HepG2 (cell line): Measurements from ENCODE around the gene SMURF2. TPM values are rescaled to one million over a fixed set of nuclear protein-coding genes. Genes with fewer than 3 reads are reported as not detected.
A peak's percentile ranks its signal among the peaks of the same experiment; 100 is the strongest.

Experiments
- BCL6 ChIP-seq: IDR thresholded peaks from 2 replicates; pipeline ENCODE4 v1.6.1; 2016; ENCODE audit warnings: missing genetic modification reagents, missing compliant biosample characterization
- NCOA1 ChIP-seq: sonication (generic); formaldehyde crosslinking; IDR thresholded peaks from 2 replicates; pipeline ENCODE4 v1.9.0; 2021; ENCODE audit warnings: missing genetic modification reagents
- NR2F6 ChIP-seq, 2 experiments: IDR thresholded peaks; 2 replicates each; pipeline ENCODE4 v1.6.1; 2016; ENCODE audit warnings: antibody characterized with exemption in 1 of 2, mild to moderate bottlenecking in 1 of 2
- SIX4 ChIP-seq: sonication (generic); formaldehyde crosslinking; IDR thresholded peaks from 2 replicates; pipeline ENCODE4 v1.4.0; 2020; ENCODE audit warnings: missing genetic modification reagents
- TOPORS ChIP-seq: sonication (generic); formaldehyde crosslinking; IDR thresholded peaks from 2 replicates; pipeline ENCODE4 v1.8.0; 2023; ENCODE audit warnings: mild to moderate bottlenecking, missing genetic modification reagents
- ZNF264 ChIP-seq: sonication (generic); formaldehyde crosslinking; IDR thresholded peaks from 2 replicates; pipeline ENCODE4 v1.4.0; 2020; ENCODE audit warnings: missing genetic modification reagents
- ZNF556 ChIP-seq: sonication (generic); formaldehyde crosslinking; IDR thresholded peaks from 2 replicates; pipeline ENCODE4 v1.4.0; 2020; ENCODE audit warnings: mild to moderate bottlenecking, missing genetic modification reagents, borderline replicate concordance
- ZNF724P ChIP-seq: sonication (generic); formaldehyde crosslinking; IDR thresholded peaks from 2 replicates; pipeline ENCODE4 v1.8.0; 2022; ENCODE audit warnings: missing genetic modification reagents, borderline replicate concordance
- polyA plus RNA-seq, 8 experiments: library from polyadenylated mRNA; depleted of rRNA in 3 of 8; stranded (reverse) in 7 of 8; unstranded in 1 of 8; fragments of >200 nt; fragmentation: Illumina TruSeq in 4 of 8; extraction: Trizol in 4 of 8; gene quantifications; 2 replicates each; pipeline versions ENCODE4 v1.2.1 to v1.2.3, GENCODE V29; 2011 to 2016; ENCODE audit warnings: low read depth in 4 of 8, missing spikeins in 1 of 8, mixed read lengths in 1 of 8; ENCODE audit not compliant: insufficient read depth in 1 of 8
- total RNA-seq, 5 experiments: library from RNA; depleted of rRNA; stranded (reverse); fragments of >200 nt; fragmentation: Illumina TruSeq; extraction: Trizol; gene quantifications; 2 replicates each; pipeline ENCODE4 v1.2.3, GENCODE V29; 2016; ENCODE audit warnings: low read depth in 1 of 5
- TF ChIP-seq, protein P1 (sequence below), 2 experiments: fragments of 450-650 bp in 1 of 2; sonication (generic) in 1 of 2; formaldehyde crosslinking in 1 of 2; IDR thresholded peaks; 2 replicates each; pipeline versions ENCODE4 v1.6.1 to v1.8.0; 2016 to 2022; ENCODE audit warnings: antibody characterized with exemption in 1 of 2, mild to moderate bottlenecking in 1 of 2, missing genetic modification reagents in 1 of 2
- TF ChIP-seq, protein P2 (sequence below): IDR thresholded peaks from 2 replicates; pipeline ENCODE4 v1.6.1; 2016
- TF ChIP-seq, protein P3 (sequence below): sonication (generic); formaldehyde crosslinking; conservative IDR thresholded peaks from 2 replicates; pipeline ENCODE4 v1.4.0; 2020; ENCODE audit warnings: mild to moderate bottlenecking, missing genetic modification reagents, moderate library complexity
- TF ChIP-seq, protein P4 (sequence below): sonication (generic); formaldehyde crosslinking; IDR thresholded peaks from 2 replicates; pipeline ENCODE4 v1.8.0; 2022; ENCODE audit warnings: mild to moderate bottlenecking, missing genetic modification reagents

Gene SMURF2
- total and polyA plus RNA-seq, 2 of the 13 experiments (the other 11 are each of a cell fraction or from before 2014, with no cell fraction given): 14.9 to 24.3 TPM

DNA sequence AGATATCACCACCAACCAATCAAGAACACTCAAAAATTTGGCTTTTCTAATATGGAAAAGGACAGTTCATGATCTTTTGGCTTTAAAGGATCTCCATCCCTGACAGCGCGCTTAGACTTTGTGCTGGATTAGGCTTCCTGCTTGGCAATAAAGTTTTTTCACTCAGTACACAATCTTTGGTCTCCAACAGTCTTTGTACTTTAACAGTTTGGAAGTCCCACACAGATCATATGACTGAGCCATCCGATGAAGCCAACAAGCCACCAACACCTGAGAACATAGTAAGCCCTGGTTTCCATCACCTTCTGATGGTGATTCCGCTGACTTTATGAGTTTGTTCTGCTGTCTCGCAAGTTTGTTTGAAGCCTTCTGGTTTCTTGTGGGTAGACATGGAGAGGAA lies 34.3 kb downstream of the SMURF2 start (continued):
- TF ChIP-seq, protein P1, sequence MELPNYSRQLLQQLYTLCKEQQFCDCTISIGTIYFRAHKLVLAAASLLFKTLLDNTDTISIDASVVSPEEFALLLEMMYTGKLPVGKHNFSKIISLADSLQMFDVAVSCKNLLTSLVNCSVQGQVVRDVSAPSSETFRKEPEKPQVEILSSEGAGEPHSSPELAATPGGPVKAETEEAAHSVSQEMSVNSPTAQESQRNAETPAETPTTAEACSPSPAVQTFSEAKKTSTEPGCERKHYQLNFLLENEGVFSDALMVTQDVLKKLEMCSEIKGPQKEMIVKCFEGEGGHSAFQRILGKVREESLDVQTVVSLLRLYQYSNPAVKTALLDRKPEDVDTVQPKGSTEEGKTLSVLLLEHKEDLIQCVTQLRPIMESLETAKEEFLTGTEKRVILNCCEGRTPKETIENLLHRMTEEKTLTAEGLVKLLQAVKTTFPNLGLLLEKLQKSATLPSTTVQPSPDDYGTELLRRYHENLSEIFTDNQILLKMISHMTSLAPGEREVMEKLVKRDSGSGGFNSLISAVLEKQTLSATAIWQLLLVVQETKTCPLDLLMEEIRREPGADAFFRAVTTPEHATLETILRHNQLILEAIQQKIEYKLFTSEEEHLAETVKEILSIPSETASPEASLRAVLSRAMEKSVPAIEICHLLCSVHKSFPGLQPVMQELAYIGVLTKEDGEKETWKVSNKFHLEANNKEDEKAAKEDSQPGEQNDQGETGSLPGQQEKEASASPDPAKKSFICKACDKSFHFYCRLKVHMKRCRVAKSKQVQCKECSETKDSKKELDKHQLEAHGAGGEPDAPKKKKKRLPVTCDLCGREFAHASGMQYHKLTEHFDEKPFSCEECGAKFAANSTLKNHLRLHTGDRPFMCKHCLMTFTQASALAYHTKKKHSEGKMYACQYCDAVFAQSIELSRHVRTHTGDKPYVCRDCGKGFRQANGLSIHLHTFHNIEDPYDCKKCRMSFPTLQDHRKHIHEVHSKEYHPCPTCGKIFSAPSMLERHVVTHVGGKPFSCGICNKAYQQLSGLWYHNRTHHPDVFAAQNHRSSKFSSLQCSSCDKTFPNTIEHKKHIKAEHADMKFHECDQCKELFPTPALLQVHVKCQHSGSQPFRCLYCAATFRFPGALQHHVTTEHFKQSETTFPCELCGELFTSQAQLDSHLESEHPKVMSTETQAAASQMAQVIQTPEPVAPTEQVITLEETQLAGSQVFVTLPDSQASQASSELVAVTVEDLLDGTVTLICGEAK (IDR thresholded peaks at IDR 0.05): peak; percentile 99
- TF ChIP-seq, protein P1 (CRISPR knock-in tag; IDR thresholded peaks at IDR 0.05): peak; percentile 100
- no peak for TF ChIP-seq SIX4 (CRISPR knock-in tag)
- TF ChIP-seq NR2F6 (IDR thresholded peaks at IDR 0.05): no peak
- peak; percentile 20; the same call in 1 of the 2 replicates for TF ChIP-seq NR2F6 (CRISPR knock-in tag; IDR thresholded peaks at IDR 0.05)
- TF ChIP-seq, protein P2, sequence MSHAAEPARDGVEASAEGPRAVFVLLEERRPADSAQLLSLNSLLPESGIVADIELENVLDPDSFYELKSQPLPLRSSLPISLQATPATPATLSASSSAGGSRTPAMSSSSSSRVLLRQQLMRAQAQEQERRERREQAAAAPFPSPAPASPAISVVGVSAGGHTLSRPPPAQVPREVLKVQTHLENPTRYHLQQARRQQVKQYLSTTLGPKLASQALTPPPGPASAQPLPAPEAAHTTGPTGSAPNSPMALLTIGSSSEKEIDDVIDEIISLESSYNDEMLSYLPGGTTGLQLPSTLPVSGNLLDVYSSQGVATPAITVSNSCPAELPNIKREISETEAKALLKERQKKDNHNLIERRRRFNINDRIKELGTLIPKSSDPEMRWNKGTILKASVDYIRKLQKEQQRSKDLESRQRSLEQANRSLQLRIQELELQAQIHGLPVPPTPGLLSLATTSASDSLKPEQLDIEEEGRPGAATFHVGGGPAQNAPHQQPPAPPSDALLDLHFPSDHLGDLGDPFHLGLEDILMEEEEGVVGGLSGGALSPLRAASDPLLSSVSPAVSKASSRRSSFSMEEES (CRISPR knock-in tag): 0 out of 2 replicates have a peak, but pooled peaks have one; percentile 70
- TF ChIP-seq, protein P3, sequence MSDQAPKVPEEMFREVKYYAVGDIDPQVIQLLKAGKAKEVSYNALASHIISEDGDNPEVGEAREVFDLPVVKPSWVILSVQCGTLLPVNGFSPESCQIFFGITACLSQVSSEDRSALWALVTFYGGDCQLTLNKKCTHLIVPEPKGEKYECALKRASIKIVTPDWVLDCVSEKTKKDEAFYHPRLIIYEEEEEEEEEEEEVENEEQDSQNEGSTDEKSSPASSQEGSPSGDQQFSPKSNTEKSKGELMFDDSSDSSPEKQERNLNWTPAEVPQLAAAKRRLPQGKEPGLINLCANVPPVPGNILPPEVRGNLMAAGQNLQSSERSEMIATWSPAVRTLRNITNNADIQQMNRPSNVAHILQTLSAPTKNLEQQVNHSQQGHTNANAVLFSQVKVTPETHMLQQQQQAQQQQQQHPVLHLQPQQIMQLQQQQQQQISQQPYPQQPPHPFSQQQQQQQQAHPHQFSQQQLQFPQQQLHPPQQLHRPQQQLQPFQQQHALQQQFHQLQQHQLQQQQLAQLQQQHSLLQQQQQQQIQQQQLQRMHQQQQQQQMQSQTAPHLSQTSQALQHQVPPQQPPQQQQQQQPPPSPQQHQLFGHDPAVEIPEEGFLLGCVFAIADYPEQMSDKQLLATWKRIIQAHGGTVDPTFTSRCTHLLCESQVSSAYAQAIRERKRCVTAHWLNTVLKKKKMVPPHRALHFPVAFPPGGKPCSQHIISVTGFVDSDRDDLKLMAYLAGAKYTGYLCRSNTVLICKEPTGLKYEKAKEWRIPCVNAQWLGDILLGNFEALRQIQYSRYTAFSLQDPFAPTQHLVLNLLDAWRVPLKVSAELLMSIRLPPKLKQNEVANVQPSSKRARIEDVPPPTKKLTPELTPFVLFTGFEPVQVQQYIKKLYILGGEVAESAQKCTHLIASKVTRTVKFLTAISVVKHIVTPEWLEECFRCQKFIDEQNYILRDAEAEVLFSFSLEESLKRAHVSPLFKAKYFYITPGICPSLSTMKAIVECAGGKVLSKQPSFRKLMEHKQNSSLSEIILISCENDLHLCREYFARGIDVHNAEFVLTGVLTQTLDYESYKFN: peak; percentile 71
- TF ChIP-seq, protein P4, sequence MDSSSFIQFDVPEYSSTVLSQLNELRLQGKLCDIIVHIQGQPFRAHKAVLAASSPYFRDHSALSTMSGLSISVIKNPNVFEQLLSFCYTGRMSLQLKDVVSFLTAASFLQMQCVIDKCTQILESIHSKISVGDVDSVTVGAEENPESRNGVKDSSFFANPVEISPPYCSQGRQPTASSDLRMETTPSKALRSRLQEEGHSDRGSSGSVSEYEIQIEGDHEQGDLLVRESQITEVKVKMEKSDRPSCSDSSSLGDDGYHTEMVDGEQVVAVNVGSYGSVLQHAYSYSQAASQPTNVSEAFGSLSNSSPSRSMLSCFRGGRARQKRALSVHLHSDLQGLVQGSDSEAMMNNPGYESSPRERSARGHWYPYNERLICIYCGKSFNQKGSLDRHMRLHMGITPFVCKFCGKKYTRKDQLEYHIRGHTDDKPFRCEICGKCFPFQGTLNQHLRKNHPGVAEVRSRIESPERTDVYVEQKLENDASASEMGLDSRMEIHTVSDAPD (CRISPR knock-in tag): no peak
- no peak for TF ChIP-seq TOPORS (CRISPR knock-in tag)
- peak; percentile 40; the same call in 1 of the 2 replicates for TF ChIP-seq ZNF556 (CRISPR knock-in tag)
- TF ChIP-seq BCL6: no peak
- 0 out of 2 replicates have a peak, but pooled peaks have one; percentile 31 for TF ChIP-seq ZNF724P
- no peak for TF ChIP-seq ZNF264
- TF ChIP-seq NCOA1 (CRISPR knock-in tag): no peak
